ENCODE measurements around the gene UBE2D3.

DNA sequence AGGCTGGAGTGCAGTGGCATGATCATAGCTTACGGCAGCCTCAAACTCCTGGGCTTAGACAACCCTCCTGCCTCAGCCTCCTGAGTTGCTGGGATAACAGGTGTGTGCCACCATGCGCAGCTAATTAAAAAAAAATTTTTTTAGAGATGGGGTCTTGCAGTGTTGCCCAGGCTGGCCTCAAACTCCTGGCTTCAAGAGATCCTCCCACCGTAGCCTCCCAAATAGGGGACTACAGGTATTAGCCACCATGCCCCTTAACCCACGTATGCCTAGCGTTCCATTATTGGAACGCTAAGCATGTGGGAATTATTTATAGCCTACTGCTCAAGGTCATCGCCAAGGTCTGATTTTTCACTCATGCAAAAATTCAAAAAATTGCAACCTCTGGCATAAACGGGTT lies 20.3 kb upstream of the UBE2D3 start:
- no peak for TF ChIP-seq POLR2A (IDR thresholded peaks at IDR 0.05)
- TF ChIP-seq, protein P1, sequence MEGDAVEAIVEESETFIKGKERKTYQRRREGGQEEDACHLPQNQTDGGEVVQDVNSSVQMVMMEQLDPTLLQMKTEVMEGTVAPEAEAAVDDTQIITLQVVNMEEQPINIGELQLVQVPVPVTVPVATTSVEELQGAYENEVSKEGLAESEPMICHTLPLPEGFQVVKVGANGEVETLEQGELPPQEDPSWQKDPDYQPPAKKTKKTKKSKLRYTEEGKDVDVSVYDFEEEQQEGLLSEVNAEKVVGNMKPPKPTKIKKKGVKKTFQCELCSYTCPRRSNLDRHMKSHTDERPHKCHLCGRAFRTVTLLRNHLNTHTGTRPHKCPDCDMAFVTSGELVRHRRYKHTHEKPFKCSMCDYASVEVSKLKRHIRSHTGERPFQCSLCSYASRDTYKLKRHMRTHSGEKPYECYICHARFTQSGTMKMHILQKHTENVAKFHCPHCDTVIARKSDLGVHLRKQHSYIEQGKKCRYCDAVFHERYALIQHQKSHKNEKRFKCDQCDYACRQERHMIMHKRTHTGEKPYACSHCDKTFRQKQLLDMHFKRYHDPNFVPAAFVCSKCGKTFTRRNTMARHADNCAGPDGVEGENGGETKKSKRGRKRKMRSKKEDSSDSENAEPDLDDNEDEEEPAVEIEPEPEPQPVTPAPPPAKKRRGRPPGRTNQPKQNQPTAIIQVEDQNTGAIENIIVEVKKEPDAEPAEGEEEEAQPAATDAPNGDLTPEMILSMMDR (IDR thresholded peaks at IDR 0.05): no peak
- TF ChIP-seq POLR2AphosphoS5 (IDR thresholded peaks at IDR 0.05): no peak
